ENCODE results near the gene DCHS2. TPM values are rescaled to one million over a fixed set of nuclear protein-coding genes. Genes with fewer than 3 reads are reported as not detected.

Gene DCHS2
- total RNA-seq, 4 donors from 2014 or later, result 0.53 to 1.5 (median 0.57) TPM; not detected in 1

DNA sequence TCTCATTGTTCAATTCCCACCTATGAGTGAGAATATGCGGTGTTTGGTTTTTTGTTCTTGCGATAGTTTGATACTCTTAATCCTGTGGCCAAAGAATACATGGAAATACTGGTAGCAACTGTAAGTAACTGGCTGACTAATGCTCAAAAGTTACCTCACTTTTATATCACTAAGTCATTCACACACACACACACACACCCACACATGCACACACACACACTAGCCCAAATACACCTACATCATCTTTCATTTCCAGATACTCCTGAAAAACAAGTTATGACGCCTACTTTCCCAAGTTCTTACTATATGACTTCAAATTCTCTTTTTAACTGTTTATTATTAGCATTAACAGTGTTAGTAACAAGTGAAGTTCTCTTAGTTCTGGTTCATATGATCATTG lies 101.3 kb downstream of the DCHS2 start:
- WGBS, 2 donors, result 67% methylated on average over 3 of the region's 3 CpGs
- peaks cover 0 to 4% (median 0%) of the 10 kb centered on the region in 4 donors for H3K27me3 ChIP-seq
- H3K4me1 ChIP-seq, result no peaks in the 10 kb centered on the region
- no peaks in the 10 kb centered on the region for H3K36me3 ChIP-seq
- TF ChIP-seq, protein P1, sequence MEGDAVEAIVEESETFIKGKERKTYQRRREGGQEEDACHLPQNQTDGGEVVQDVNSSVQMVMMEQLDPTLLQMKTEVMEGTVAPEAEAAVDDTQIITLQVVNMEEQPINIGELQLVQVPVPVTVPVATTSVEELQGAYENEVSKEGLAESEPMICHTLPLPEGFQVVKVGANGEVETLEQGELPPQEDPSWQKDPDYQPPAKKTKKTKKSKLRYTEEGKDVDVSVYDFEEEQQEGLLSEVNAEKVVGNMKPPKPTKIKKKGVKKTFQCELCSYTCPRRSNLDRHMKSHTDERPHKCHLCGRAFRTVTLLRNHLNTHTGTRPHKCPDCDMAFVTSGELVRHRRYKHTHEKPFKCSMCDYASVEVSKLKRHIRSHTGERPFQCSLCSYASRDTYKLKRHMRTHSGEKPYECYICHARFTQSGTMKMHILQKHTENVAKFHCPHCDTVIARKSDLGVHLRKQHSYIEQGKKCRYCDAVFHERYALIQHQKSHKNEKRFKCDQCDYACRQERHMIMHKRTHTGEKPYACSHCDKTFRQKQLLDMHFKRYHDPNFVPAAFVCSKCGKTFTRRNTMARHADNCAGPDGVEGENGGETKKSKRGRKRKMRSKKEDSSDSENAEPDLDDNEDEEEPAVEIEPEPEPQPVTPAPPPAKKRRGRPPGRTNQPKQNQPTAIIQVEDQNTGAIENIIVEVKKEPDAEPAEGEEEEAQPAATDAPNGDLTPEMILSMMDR (IDR thresholded peaks at IDR 0.05), result no peak
- no peak for TF ChIP-seq POLR2A (IDR thresholded peaks at IDR 0.05)
- DNase-seq, result no peak
- no peak overlapping the region for H3K27ac ChIP-seq
- H3K4me3 ChIP-seq, result no peak overlapping the region
- intact Hi-C loops (cut with DNase I), result no loop called here
- H3K9me3 ChIP-seq, result no peaks in the 10 kb centered on the region

DNA sequence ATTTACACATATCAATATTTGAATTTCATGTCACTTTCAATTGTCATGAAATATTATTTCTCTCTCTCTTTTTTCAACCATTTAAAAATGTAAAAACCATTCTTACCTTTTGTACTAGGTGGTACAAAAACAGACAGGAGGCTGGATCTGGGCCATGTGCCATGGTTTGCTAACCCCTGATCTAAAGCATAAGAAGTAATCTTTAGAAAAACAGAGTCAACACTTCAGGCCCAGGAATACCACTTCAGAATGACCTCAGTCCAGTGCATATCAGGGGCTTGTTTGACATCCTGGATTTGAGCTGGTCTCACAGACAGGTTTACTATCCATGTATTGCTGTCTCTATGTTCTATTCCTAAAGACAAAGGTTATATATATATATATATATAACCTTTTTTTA lies 102.5 kb downstream of the DCHS2 start:
- no peak overlapping the region for H3K4me3 ChIP-seq
- H3K36me3 ChIP-seq, result no peaks in the 10 kb centered on the region
- peaks cover 0 to 4% (median 0%) of the 10 kb centered on the region in 4 donors for H3K27me3 ChIP-seq
- H3K27ac ChIP-seq, result no peak overlapping the region
- DNase-seq, result no peak
- H3K4me1 ChIP-seq, result no peaks in the 10 kb centered on the region
- TF ChIP-seq POLR2A (IDR thresholded peaks at IDR 0.05), result no peak
- TF ChIP-seq, protein P1 (IDR thresholded peaks at IDR 0.05), result no peak
- intact Hi-C loops (cut with DNase I), result no loop called here
- no peaks in the 10 kb centered on the region for H3K9me3 ChIP-seq

DNA sequence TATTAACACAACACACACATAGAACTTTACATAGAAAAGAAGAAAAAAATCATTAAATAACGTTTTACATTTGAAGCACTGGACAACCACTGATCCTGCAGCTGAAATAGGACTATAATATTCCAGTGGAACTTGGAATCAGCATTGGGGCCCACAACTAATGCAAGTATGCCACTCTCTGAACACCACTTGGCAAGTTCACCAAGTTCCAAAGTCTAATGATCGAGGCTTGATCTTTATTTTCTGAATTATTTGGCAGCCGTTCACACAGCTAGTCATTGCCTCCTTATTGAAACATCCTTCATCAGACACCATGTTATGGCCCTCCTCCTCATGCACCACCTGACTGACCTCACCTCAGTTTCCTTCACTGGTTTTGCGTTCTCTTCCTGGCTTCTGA lies 107.6 kb downstream of the DCHS2 start:
- no peaks in the 10 kb centered on the region for H3K4me1 ChIP-seq
- H3K27ac ChIP-seq, result no peak overlapping the region
- DNase-seq, result no peak
- no peak overlapping the region for H3K4me3 ChIP-seq
- no peaks in the 10 kb centered on the region for H3K36me3 ChIP-seq
- no peaks in the 10 kb centered on the region for H3K27me3 ChIP-seq
- TF ChIP-seq, protein P1 (IDR thresholded peaks at IDR 0.05), result no peak
- TF ChIP-seq POLR2A (IDR thresholded peaks at IDR 0.05), result no peak
- H3K9me3 ChIP-seq, result no peaks in the 10 kb centered on the region
- intact Hi-C loops (cut with DNase I), result no loop called here
- 71 to 78% methylated on average over 4 of the region's 4 CpGs for WGBS, 2 donors

DNA sequence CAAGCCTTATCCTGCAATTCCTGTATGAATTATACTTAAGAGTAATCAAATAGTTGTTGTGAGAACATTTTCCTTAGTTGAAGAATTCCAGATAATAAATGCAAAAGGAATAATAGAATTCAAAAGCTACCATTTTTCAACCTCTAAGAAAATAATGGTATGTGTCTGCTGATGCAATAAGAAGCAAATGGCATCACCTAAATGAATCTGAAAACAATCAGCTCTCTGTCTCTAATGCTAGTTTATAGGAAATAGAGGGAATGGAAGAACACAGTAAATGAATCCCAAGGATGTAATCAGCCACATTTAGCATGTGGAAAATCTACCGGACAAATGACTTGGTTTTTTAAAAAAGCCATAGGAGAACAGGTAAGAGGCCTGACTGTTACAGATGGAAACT lies 115.1 kb downstream of the DCHS2 start:
- Histone ChIP-seq H3K4me3 (no peak overlapping the region), H3K27ac (no peak overlapping the region), H3K27me3 (no peaks in the 10 kb centered on the region), H3K9me3 (no peaks in the 10 kb centered on the region), H3K36me3 (no peaks in the 10 kb centered on the region), H3K4me1 (no peaks in the 10 kb centered on the region)
- 80 to 94% methylated on average over 1 of the region's 1 CpG for WGBS, 2 donors
- intact Hi-C loops (cut with DNase I), result no loop called here
- no peak for DNase-seq
- no peak for TF ChIP-seq POLR2A (IDR thresholded peaks at IDR 0.05)
- TF ChIP-seq, protein P1 (IDR thresholded peaks at IDR 0.05), result no peak

DNA sequence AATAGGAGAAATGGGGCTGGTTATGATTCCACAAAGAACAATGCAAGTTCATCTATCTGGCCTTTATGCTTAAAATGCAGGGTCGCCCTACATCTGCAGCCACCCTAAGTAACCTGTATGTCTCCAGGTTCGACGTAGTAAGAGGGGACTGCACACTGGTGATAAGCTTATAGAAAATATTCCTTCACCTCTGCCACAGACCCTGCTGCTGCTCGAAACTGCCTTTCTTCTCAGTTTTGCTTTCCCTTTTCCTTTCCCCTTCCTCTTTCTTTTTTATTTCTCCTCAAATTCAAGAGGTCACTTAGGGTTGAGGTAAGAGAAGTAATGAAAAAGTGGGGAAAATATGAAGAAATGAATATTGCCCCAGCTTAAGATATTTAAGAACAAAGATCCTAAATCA lies 123.5 kb downstream of the DCHS2 start:
- DNase-seq, result no peak
- intact Hi-C loops (cut with DNase I), result no loop called here
- Histone ChIP-seq H3K4me3 (no peak overlapping the region), H3K27ac (no peak overlapping the region), H3K9me3 (no peaks in the 10 kb centered on the region), H3K27me3 (no peaks in the 10 kb centered on the region), H3K4me1 (peaks cover 0 to 10% (median 4%) of the 10 kb centered on the region in 3 donors), H3K36me3 (no peaks in the 10 kb centered on the region)
- TF ChIP-seq, protein P1 (IDR thresholded peaks at IDR 0.05), result no peak
- 44 to 67% methylated on average over 4 of the region's 4 CpGs for WGBS, 2 donors

All from esophagus squamous epithelium (tissue), 5 donors.